Gastrocnemius medialis (tissue), 4 donors: Measurements from ENCODE around the gene MT1G.

Source experiments
- POLR2A ChIP-seq, 2 donors: fragments of 450-650 bp; IDR thresholded peaks; one replicate each; pipeline ENCODE4 v1.6.1; 2017; ENCODE audit warnings: antibody characterized with exemption in 2 of 2, mild to moderate bottlenecking in 2 of 2, moderate library complexity in 2 of 2
- TF ChIP-seq, protein P1 (sequence below), 5 experiments: fragments of 450-650 bp in 3 of 5; fragments of 200-600 bp in 2 of 5; sonication (generic) in 2 of 5; IDR thresholded peaks in 4 of 5; conservative IDR thresholded peaks in 1 of 5; 1 replicate in 4 of 5; 2 replicates in 1 of 5; pipeline ENCODE4 v1.5.1; 2016 to 2019; ENCODE audit warnings: antibody characterized with exemption in 5 of 5, mild to moderate bottlenecking in 3 of 5, moderate library complexity in 3 of 5

DNA sequence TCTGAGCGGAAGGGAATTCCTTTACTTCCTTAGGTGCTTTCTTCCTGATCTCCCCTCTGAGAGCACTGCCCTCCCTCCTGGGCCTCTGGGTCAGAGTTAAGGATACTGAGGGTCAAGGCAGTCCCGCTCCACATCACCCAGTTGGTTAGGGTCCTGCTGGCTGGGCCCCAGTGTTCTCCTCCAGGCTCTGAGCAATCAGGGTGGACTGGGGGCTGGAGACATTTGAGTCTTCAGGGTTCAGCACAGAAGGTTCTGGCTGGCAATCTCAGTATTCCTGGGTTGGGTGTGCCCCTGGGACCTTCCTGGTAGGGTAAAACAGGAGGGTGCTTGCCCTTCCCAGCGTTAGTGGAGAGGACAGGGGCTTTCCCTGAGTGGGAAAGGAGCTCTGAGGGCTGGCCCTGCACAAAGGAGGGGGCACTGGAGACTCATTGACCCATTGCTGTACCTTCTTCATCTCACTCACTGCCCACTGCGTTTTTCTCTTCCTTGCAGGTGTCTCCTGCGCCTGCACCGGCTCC is 35.0 kb downstream of the MT1G start:
- TF ChIP-seq, protein P1, sequence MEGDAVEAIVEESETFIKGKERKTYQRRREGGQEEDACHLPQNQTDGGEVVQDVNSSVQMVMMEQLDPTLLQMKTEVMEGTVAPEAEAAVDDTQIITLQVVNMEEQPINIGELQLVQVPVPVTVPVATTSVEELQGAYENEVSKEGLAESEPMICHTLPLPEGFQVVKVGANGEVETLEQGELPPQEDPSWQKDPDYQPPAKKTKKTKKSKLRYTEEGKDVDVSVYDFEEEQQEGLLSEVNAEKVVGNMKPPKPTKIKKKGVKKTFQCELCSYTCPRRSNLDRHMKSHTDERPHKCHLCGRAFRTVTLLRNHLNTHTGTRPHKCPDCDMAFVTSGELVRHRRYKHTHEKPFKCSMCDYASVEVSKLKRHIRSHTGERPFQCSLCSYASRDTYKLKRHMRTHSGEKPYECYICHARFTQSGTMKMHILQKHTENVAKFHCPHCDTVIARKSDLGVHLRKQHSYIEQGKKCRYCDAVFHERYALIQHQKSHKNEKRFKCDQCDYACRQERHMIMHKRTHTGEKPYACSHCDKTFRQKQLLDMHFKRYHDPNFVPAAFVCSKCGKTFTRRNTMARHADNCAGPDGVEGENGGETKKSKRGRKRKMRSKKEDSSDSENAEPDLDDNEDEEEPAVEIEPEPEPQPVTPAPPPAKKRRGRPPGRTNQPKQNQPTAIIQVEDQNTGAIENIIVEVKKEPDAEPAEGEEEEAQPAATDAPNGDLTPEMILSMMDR (IDR thresholded peaks at IDR 0.05 in 4 of 5, conservative IDR thresholded peaks at IDR 0.05 in 1 of 5): no peak
- no peak for TF ChIP-seq POLR2A (IDR thresholded peaks at IDR 0.05)
